Stimulated activated effector memory CD8-positive, alpha-beta T cell treated with anti-CD3 and anti-CD28 coated beads, Interleukin-12 subunit alpha, Interleukin-12 subunit beta, amount 100 ng/mL, for 72 hours (primary cell): ENCODE results near the gene PPP1R37.

Experiments used
- ATAC-seq: fragments of 150-1000 bp; cut with Tn5 transposase; 2 replicates; pipeline ENCODE4 v1.10.0; 2021
- DNase-seq, 2 donors: peaks; one replicate each; pipeline ENCODE4 v3.0.0; 2021 to 2022; ENCODE audit warnings: low spot score in 2 of 2
- H3K27ac Mint-ChIP-seq: one replicate; pipeline ENCODE4 v1.8.0; 2022; ENCODE audit warnings: mild to moderate bottlenecking, mixed read lengths
- H3K36me3 Mint-ChIP-seq: one replicate; pipeline ENCODE4 v1.8.0; 2022; ENCODE audit warnings: mild to moderate bottlenecking, mixed read lengths
- H3K4me1 Mint-ChIP-seq: one replicate; pipeline ENCODE4 v1.8.0; 2022; ENCODE audit warnings: mixed read lengths
- H3K4me3 Mint-ChIP-seq: one replicate; pipeline ENCODE4 v1.8.0; 2022; ENCODE audit warnings: mild to moderate bottlenecking, mixed read lengths
- H3K9me3 Mint-ChIP-seq: one replicate; pipeline ENCODE4 v1.8.0; 2022; ENCODE audit warnings: mixed read lengths

The PPP1R37 gene

DNA sequence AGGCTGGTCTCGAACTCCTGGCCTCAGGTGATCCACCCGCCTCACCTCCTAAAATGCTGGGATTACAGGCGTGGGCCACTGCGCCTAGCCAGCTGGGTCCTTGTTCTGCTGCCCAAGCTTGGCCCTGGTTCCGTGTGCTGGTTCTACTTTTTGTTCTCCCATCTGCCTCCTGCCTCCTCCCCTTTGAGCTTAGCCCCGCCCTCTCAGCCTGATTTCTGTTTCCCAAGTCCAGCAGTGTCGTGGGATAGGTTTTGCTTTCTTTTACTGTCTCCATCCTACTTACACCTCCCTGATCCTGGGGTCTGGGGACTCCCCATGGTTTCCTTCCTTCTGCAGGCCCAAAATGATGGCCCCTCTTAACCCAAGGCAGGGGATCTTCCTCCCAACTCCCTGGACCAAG, 88.0 kb downstream of the PPP1R37 start:
- ATAC-seq: no peak
- peaks cover 18% of the 10 kb centered on the region for H3K36me3 Mint-ChIP-seq
- H3K27ac Mint-ChIP-seq: peak overlapping the region; percentile 48
- no peak for DNase-seq
- peaks cover 23% of the 10 kb centered on the region for H3K4me1 Mint-ChIP-seq
- peak overlapping the region; percentile 84 for H3K4me3 Mint-ChIP-seq
- no peaks in the 10 kb centered on the region for H3K9me3 Mint-ChIP-seq

DNA sequence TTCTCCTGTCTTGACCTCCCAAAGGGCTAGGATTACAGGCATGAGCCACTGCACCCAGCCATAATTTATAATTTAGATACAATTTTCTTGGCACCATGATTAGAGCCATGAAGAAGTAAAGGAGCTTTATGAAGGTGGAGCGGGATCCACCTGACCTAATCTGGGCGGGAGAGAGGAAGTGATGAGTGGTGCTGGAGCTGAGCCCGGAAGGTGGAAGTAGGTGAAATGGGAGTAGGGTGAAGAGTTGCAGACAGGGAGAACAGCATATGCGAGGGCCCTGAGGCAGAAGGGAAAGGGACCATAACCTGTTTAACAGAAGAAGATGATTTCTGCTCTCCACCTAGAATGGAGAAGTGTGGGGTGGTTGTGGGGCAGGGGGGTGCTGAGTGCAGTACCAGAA, 89.8 kb downstream of the PPP1R37 start:
- Mint-ChIP-seq H3K36me3 (peaks cover 18% of the 10 kb centered on the region), H3K4me1 (peaks cover 23% of the 10 kb centered on the region), H3K9me3 (no peaks in the 10 kb centered on the region), H3K4me3 (no peak overlapping the region), H3K27ac (no peak overlapping the region)
- DNase-seq (no peak), ATAC-seq (no peak)

DNA sequence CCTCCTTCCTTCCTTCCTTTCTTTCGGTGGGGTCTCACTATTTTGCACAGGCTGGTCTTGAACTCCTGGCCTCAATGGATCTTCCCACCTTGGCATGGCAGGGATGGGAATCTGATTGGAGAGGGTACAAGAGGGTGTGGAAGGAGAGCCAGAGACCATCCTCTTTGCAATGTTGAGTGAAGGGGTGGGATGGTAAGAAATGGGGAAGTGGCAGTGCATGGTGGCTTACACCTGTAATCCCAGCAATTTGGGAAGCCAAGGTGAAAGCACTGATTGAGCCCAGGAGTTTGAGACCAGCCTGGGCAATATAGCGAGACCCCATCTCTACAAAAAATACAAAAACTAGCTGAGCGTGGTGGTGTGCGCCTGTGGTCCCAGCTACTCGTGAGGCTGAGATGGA, 91.1 kb downstream of the PPP1R37 start:
- peaks cover 23% of the 10 kb centered on the region for H3K4me1 Mint-ChIP-seq
- H3K36me3 Mint-ChIP-seq: peaks cover 9% of the 10 kb centered on the region
- peak overlapping the region; percentile 50 for H3K27ac Mint-ChIP-seq
- no peak overlapping the region for H3K4me3 Mint-ChIP-seq
- no peak for ATAC-seq
- DNase-seq: no peak
- H3K9me3 Mint-ChIP-seq: no peaks in the 10 kb centered on the region

DNA sequence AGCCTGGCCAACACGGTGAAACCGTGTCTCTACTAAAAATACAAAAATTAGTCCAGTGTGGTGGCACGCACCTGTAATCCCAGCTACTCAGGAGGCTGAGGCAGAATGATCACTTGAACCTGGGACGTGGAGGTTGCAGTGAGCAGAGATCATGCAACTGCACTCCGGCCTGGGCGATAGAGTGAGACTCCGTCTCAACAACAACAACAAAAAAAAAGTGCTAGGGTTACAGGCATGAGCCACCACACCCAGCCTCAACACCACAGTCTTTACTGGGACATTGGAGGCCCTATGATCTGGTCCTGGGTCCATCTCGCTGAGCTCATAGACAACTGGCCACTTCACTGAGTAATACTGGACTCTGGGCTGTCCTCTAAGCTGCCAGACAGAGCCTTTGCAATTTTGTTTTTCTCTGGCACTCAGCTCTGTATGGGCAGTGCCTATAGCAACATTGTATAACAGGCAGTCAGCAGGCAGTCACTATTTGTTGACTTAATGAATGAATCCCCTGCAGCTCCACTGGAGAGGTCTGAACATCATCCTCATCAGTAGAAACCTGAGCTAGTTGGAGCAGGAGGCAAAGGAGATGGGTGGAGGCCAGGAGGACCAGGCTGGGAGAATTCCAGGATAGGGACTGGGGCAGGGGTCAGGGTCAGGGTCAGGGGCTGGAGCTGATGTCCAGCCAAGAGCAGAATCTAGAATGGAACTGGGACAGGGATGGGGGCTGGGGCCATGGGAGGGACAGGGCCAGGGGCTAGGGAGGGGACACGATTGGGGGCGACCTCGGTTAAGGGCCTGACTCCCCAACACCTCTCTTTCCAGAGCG, 93.7 kb downstream of the PPP1R37 start:
- ATAC-seq: peak; percentile 16
- H3K27ac Mint-ChIP-seq: no peak overlapping the region
- no peak overlapping the region for H3K4me3 Mint-ChIP-seq
- no peaks in the 10 kb centered on the region for H3K9me3 Mint-ChIP-seq
- no peak for DNase-seq
- H3K4me1 Mint-ChIP-seq: peaks cover 7% of the 10 kb centered on the region
- H3K36me3 Mint-ChIP-seq: peaks cover under 1% of the 10 kb centered on the region

DNA sequence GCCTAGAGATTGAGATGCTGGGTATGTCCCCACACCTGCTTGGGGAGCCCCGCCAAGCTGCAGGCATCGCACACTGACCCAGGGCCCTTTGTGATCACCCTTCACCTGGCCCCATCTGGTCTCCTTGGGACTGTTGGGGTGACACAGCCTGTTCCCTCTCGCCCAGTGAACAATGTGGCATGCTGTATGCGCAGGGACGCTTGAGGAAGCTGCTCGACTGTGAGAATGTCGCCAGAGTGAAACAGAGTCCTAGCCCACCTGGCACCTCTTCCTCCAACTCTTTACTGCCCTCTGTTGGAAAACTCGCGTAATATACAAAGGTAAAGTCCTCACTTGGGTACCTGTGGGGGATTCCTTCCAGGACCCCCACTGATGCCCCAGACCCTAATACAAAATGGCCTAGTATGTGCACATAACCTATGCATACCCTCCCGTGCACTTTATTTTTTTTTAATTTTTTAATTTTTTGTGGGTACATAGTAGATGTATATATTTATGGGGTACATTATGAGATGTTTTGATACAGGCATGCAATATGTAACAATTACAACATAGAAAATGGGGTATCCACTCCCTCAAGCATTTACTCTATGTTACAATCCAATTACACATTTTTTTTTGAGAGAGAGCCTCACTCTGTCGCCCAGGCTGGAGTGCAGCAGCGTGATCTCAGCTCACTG, 94.6 kb downstream of the PPP1R37 start:
- Mint-ChIP-seq H3K9me3 (no peaks in the 10 kb centered on the region), H3K4me1 (peaks cover 5% of the 10 kb centered on the region), H3K27ac (no peak overlapping the region), H3K36me3 (no peaks in the 10 kb centered on the region), H3K4me3 (no peak overlapping the region)
- ATAC-seq (peak; percentile 70), DNase-seq (peak in 1 of 2 donors; percentile 60)

DNA sequence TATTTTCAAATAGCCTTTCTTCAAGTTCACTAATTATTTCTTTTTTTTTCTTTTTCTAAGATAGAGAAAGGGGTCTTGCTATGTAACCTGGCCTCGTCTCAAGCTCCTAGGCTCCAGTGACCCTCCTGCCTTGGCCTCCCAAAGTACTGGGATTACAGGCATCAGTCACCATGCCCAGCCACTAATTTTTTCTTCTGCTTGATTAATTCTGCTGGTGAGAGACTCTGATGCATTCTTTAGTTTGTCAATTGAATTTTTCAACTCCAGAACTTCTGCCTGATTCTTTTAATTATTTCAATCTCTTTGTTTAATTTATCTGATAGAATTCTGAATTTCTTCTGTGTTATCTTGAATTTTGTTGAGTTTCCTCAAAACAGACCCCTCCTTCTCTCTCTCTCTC, 97.0 kb downstream of the PPP1R37 start:
- no peaks in the 10 kb centered on the region for H3K4me1 Mint-ChIP-seq
- H3K9me3 Mint-ChIP-seq: no peaks in the 10 kb centered on the region
- no peaks in the 10 kb centered on the region for H3K36me3 Mint-ChIP-seq
- no peak overlapping the region for H3K27ac Mint-ChIP-seq
- ATAC-seq (no peak), DNase-seq (no peak)
- H3K4me3 Mint-ChIP-seq: no peak overlapping the region

DNA sequence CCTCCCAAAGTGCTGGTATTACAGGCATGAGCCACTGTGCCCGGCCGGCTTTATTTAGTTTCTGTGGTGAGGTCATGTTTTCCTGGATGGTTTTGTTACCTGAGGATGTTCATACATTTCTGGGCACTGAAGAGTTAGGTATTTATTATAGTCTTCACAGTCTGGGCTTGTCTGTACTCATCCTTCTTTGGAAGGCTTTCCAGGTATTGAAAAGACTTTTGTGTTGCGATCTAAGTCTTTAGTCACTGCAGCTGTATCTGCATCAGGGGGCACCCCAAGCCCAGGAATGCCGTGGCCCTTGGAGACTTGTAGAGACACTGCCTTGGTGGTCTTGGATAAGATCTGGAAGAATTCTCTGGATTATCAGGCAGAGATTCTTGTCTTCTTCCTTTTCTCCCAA, 98.4 kb downstream of the PPP1R37 start:
- Mint-ChIP-seq H3K27ac (no peak overlapping the region), H3K36me3 (no peaks in the 10 kb centered on the region), H3K9me3 (no peaks in the 10 kb centered on the region), H3K4me1 (no peaks in the 10 kb centered on the region), H3K4me3 (no peak overlapping the region)
- ATAC-seq: no peak
- DNase-seq: no peak

DNA sequence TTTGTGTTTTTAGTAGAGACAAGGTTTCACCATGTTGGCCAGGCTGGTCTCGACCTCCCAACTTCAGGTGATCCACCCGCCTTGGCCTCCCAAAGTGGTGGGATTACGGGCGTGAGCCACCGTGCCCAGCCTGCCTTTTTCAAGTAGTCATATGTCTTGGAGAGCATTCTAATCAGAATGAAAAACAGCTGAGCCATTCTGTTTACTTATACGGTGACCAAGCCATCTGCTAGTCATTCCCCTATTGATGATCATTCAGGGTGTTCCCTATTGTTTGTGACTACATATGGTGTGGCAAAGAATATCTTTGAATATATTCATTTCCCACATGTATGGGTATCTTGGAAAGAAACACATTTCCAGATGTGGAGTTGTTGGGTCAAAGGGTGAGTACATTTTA, 102.8 kb downstream of the PPP1R37 start:
- H3K9me3 Mint-ChIP-seq: no peaks in the 10 kb centered on the region
- no peaks in the 10 kb centered on the region for H3K4me1 Mint-ChIP-seq
- H3K4me3 Mint-ChIP-seq: no peak overlapping the region
- DNase-seq (no peak), ATAC-seq (no peak)
- no peaks in the 10 kb centered on the region for H3K36me3 Mint-ChIP-seq
- H3K27ac Mint-ChIP-seq: no peak overlapping the region
